ENCODE data around the gene ADGRB3.
"Not testable (repeated sequence)": the region's sequence is repeated elsewhere in the genome, so short reads cannot be mapped to it uniquely, and the experiment has no call there.

ADGRB3 gene

DNA sequence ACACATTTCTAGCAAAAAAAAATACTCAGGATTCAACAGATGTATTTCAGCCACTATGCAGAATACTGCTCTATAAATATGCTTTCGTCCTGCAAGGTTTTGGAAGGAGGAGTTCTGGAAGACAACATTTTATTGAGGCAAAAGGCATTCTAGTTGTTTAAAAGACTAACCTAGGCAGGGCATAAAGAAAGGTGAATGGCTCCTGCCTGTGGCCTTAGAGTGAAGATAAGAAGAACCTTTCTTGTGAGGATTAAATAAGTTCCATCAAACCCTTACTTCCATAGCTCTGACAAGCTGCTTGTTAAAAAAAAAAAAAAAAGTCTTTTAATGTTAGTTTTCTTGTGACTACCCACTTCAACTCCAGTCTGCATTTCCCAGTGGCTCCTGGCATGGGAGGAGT lies 139.8 kb downstream of the ADGRB3 start:
- TF ChIP-seq CTCF (IDR thresholded peaks at IDR 0.05), result no peak

DNA sequence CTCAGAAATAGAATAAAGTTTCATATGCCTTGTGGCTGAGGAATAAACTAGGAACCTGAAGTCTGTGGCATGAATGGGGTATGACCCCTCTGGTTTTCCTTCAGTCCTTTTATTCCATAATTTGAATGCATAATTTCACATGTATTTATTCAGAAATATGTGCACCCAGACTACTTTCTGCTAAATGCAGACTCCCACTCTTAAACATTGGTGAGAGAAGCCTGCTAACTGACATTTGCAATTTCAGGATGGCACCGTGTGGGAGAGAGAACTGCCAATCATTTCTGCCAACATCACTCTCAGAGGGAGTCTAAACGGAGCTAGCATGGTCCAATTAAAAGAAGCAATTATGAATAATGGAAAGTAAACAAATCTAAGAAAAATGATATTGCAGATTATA lies 141.3 kb downstream of the ADGRB3 start:
- no peaks in the 10 kb centered on the region for H3K36me3 ChIP-seq
- no peak overlapping the region for H3K4me3 ChIP-seq (ENCODE audit: low read depth in 1 of 2, low read length in 1 of 2)
- no peaks in the 10 kb centered on the region for H3K27me3 ChIP-seq
- no peak overlapping the region for H3K27ac ChIP-seq
- no peaks in the 10 kb centered on the region for H3K4me1 ChIP-seq (ENCODE audit: control insufficient read depth in 1 of 2, insufficient read depth in 1 of 2, low read depth in 1 of 2, low read length in 1 of 2)
- no peak for TF ChIP-seq CTCF (IDR thresholded peaks at IDR 0.05)
- H3K9me3 ChIP-seq, result no peaks in the 10 kb centered on the region

More for the DNA sequence above, 139.8 kb downstream of the ADGRB3 start:
- H3K4me1 ChIP-seq (ENCODE audit: control insufficient read depth in 1 of 2, insufficient read depth in 1 of 2, low read depth in 1 of 2, low read length in 1 of 2), result no peaks in the 10 kb centered on the region
- H3K9me3 ChIP-seq, result no peaks in the 10 kb centered on the region
- no peak overlapping the region for H3K27ac ChIP-seq
- H3K36me3 ChIP-seq, result no peaks in the 10 kb centered on the region
- H3K27me3 ChIP-seq, result no peaks in the 10 kb centered on the region
- no peak overlapping the region for H3K4me3 ChIP-seq (ENCODE audit: low read depth in 1 of 2, low read length in 1 of 2)

GRCh38 chr6:68777956-68778355 lies 142.9 kb downstream of the ADGRB3 start:
- Histone ChIP-seq H3K27ac (no peak overlapping the region), H3K27me3 (no peaks in the 10 kb centered on the region), H3K4me1 (ENCODE audit: control insufficient read depth in 1 of 2, insufficient read depth in 1 of 2, low read depth in 1 of 2, low read length in 1 of 2) (no peaks in the 10 kb centered on the region), H3K36me3 (no peaks in the 10 kb centered on the region), H3K4me3 (ENCODE audit: low read depth in 1 of 2, low read length in 1 of 2) (no peak overlapping the region), H3K9me3 (no peaks in the 10 kb centered on the region)
- no peak for TF ChIP-seq CTCF (IDR thresholded peaks at IDR 0.05)

- no peaks in the 10 kb centered on the region for H3K27me3 ChIP-seq
- no peaks in the 10 kb centered on the region for H3K9me3 ChIP-seq
- no peak for TF ChIP-seq CTCF (IDR thresholded peaks at IDR 0.05)
- no peaks in the 10 kb centered on the region for H3K36me3 ChIP-seq
- H3K4me3 ChIP-seq (ENCODE audit: low read depth in 1 of 2, low read length in 1 of 2), result no peak overlapping the region
- no peaks in the 10 kb centered on the region for H3K4me1 ChIP-seq (ENCODE audit: control insufficient read depth in 1 of 2, insufficient read depth in 1 of 2, low read depth in 1 of 2, low read length in 1 of 2)
- no peak overlapping the region for H3K27ac ChIP-seq
These were observed 143.4 kb downstream of the ADGRB3 start for GRCh38 chr6:68778356-68779020.

DNA sequence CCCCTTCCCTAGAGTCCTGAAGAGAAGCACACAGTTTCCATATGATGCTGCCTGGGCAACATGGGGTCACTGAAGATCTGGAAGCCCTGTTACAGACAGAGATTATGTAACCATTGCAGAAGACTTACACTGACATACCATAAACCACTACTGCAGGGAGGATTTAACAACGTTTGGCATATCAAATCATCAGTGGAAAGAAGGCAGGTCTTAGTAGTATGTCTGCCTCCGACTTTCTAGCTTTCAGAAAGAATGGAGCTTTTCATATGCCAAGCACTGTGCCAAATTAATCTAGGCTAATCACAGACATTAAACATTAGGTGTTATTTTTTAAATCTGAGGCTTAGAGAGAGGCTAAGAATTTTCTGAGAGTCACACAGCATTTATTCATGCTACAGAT lies 144.3 kb downstream of the ADGRB3 start:
- H3K4me1 ChIP-seq (ENCODE audit: control insufficient read depth in 1 of 2, insufficient read depth in 1 of 2, low read depth in 1 of 2, low read length in 1 of 2), result no peaks in the 10 kb centered on the region
- TF ChIP-seq CTCF (IDR thresholded peaks at IDR 0.05), result no peak
- H3K4me3 ChIP-seq (ENCODE audit: low read depth in 1 of 2, low read length in 1 of 2), result no peak overlapping the region
- no peaks in the 10 kb centered on the region for H3K9me3 ChIP-seq
- H3K27me3 ChIP-seq, result no peaks in the 10 kb centered on the region
- H3K27ac ChIP-seq, result no peak overlapping the region
- no peaks in the 10 kb centered on the region for H3K36me3 ChIP-seq

GRCh38 chr6:68790128-68790527 lies 155.0 kb downstream of the ADGRB3 start:
- H3K36me3 ChIP-seq; H3K4me1 ChIP-seq (ENCODE audit: control insufficient read depth in 1 of 2, insufficient read depth in 1 of 2, low read depth in 1 of 2, low read length in 1 of 2); H3K4me3 ChIP-seq (ENCODE audit: low read depth in 1 of 2, low read length in 1 of 2); H3K27me3 ChIP-seq; H3K27ac ChIP-seq; H3K9me3 ChIP-seq: not testable (repeated sequence)

- H3K27me3 ChIP-seq; H3K27ac ChIP-seq; H3K36me3 ChIP-seq; H3K9me3 ChIP-seq; H3K4me3 ChIP-seq (ENCODE audit: low read depth in 1 of 2, low read length in 1 of 2); H3K4me1 ChIP-seq (ENCODE audit: control insufficient read depth in 1 of 2, insufficient read depth in 1 of 2, low read depth in 1 of 2, low read length in 1 of 2): not testable (repeated sequence)
These were observed 179.9 kb downstream of the ADGRB3 start for GRCh38 chr6:68814976-68815375.

Measured in neutrophil (primary cell).